ENCODE results near the gene ADH1B.
"Not testable (repeated sequence)": the region's sequence is repeated elsewhere in the genome, so short reads cannot be mapped to it uniquely, and the experiment has no call there.

The ADH1B gene

GRCh38 chr4:99361268-99361898, 40.2 kb upstream of the ADH1B start:
- TF ChIP-seq CTCF (IDR thresholded peaks at IDR 0.05; ENCODE audit: low read depth, low read length) (no peak), EZH2phosphoT487 (IDR thresholded peaks at IDR 0.05; ENCODE audit: low read depth) (no peak)

DNA sequence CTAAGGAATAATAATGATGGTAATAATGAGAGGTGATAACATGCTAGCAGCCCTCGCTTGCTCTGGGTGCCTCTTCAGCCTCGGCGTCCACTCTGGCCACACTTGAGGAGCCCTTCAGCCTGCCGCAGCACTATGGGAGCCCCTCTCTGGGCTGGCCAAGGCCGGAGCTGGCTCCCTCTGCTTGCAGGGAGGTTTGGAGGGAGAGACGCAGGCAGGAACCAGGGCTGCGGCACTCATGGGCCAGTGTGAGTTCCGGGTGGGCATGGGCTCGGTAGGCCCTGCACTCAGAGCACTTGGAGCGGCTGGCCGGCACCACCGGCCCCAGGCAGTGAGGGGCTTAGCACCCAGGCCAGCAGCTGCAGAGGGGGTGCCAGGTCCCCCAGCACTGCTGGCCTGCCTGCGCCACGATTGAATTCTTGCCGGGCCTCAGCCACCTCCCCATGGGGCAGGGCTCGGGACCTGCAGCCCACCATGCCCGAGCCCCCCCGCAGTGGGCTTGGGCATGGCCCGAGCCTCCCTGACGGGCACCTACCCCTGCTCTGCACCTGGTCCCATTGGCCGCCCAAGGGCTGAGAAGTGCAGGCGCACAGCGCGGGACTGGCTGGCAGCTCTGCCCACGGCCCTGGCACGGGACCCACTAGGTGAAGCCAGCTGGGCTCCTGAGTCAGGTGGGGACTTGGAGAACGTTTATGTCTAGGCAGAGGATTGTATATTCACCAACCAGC, 38.4 kb upstream of the ADH1B start:
- no peaks in the 10 kb centered on the region for H3K27me3 ChIP-seq (ENCODE audit: low read depth, low read length)
- peaks cover 5% of the 10 kb centered on the region for H3K4me1 ChIP-seq (ENCODE audit: low read length)
- no peaks in the 10 kb centered on the region for H3K36me3 ChIP-seq (replicated peaks; ENCODE audit: low read depth, low read length)
- H3K79me2 ChIP-seq (ENCODE audit: low read length) = no peaks in the 10 kb centered on the region
- no peak overlapping the region for H3K4me2 ChIP-seq (ENCODE audit: low read length)
- no peak overlapping the region for H2AFZ ChIP-seq (ENCODE audit: low read depth, low read length)
- H3K9ac ChIP-seq (ENCODE audit: low read length) = no peak overlapping the region
- H3K9me3 ChIP-seq (ENCODE audit: insufficient read depth, low read length) = no peaks in the 10 kb centered on the region
- no peak overlapping the region for H3K4me3 ChIP-seq (ENCODE audit: low read length)
- no peaks in the 10 kb centered on the region for H4K20me1 ChIP-seq (ENCODE audit: insufficient read depth, low read length)
- H3K27ac ChIP-seq (ENCODE audit: low read length) = no peak overlapping the region
- TF ChIP-seq EZH2phosphoT487 (IDR thresholded peaks at IDR 0.05; ENCODE audit: low read depth) (no peak), CTCF (IDR thresholded peaks at IDR 0.05; ENCODE audit: low read depth, low read length) (no peak)

More at GRCh38 chr4:99361268-99361898, 40.2 kb upstream of the ADH1B start:
- H3K4me3 ChIP-seq (ENCODE audit: low read length) = no peak overlapping the region
- no peak overlapping the region for H3K9ac ChIP-seq (ENCODE audit: low read length)
- H3K4me1 ChIP-seq (ENCODE audit: low read length) = peaks cover 5% of the 10 kb centered on the region
- no peaks in the 10 kb centered on the region for H3K36me3 ChIP-seq (replicated peaks; ENCODE audit: low read depth, low read length)
- H3K4me2 ChIP-seq (ENCODE audit: low read length) = no peak overlapping the region
- no peak overlapping the region for H2AFZ ChIP-seq (ENCODE audit: low read depth, low read length)
- H3K27me3 ChIP-seq (ENCODE audit: low read depth, low read length) = no peaks in the 10 kb centered on the region
- no peaks in the 10 kb centered on the region for H3K79me2 ChIP-seq (ENCODE audit: low read length)
- H4K20me1 ChIP-seq (ENCODE audit: insufficient read depth, low read length) = no peaks in the 10 kb centered on the region
- no peaks in the 10 kb centered on the region for H3K9me3 ChIP-seq (ENCODE audit: insufficient read depth, low read length)
- no peak overlapping the region for H3K27ac ChIP-seq (ENCODE audit: low read length)

GRCh38 chr4:99357948-99358347, 36.7 kb upstream of the ADH1B start:
- no peak overlapping the region for H3K4me3 ChIP-seq (ENCODE audit: low read length)
- no peaks in the 10 kb centered on the region for H4K20me1 ChIP-seq (ENCODE audit: insufficient read depth, low read length)
- H3K27me3 ChIP-seq (ENCODE audit: low read depth, low read length) = no peaks in the 10 kb centered on the region
- no peak overlapping the region for H2AFZ ChIP-seq (ENCODE audit: low read depth, low read length)
- H3K4me1 ChIP-seq (ENCODE audit: low read length) = peaks cover 7% of the 10 kb centered on the region
- TF ChIP-seq EZH2phosphoT487 (IDR thresholded peaks at IDR 0.05; ENCODE audit: low read depth) (no peak), CTCF (IDR thresholded peaks at IDR 0.05; ENCODE audit: low read depth, low read length) (no peak)
- no peak overlapping the region for H3K9ac ChIP-seq (ENCODE audit: low read length)
- H3K27ac ChIP-seq (ENCODE audit: low read length) = no peak overlapping the region
- H3K79me2 ChIP-seq (ENCODE audit: low read length) = no peaks in the 10 kb centered on the region
- H3K4me2 ChIP-seq (ENCODE audit: low read length) = no peak overlapping the region
- H3K9me3 ChIP-seq (ENCODE audit: insufficient read depth, low read length) = no peaks in the 10 kb centered on the region
- H3K36me3 ChIP-seq (replicated peaks; ENCODE audit: low read depth, low read length) = no peaks in the 10 kb centered on the region

GRCh38 chr4:99356992-99357391, 35.8 kb upstream of the ADH1B start:
- H3K9me3 ChIP-seq (ENCODE audit: insufficient read depth, low read length) = no peaks in the 10 kb centered on the region
- H3K9ac ChIP-seq (ENCODE audit: low read length) = no peak overlapping the region
- no peak overlapping the region for H3K4me2 ChIP-seq (ENCODE audit: low read length)
- H3K36me3 ChIP-seq (replicated peaks; ENCODE audit: low read depth, low read length) = no peaks in the 10 kb centered on the region
- no peak overlapping the region for H3K27ac ChIP-seq (ENCODE audit: low read length)
- TF ChIP-seq EZH2phosphoT487 (IDR thresholded peaks at IDR 0.05; ENCODE audit: low read depth) (no peak), CTCF (IDR thresholded peaks at IDR 0.05; ENCODE audit: low read depth, low read length) (no peak)
- H3K27me3 ChIP-seq (ENCODE audit: low read depth, low read length) = no peaks in the 10 kb centered on the region
- H3K4me3 ChIP-seq (ENCODE audit: low read length) = no peak overlapping the region
- H4K20me1 ChIP-seq (ENCODE audit: insufficient read depth, low read length) = no peaks in the 10 kb centered on the region
- H3K4me1 ChIP-seq (ENCODE audit: low read length) = peaks cover 12% of the 10 kb centered on the region
- no peak overlapping the region for H2AFZ ChIP-seq (ENCODE audit: low read depth, low read length)
- H3K79me2 ChIP-seq (ENCODE audit: low read length) = no peaks in the 10 kb centered on the region

- H3K4me2 ChIP-seq (ENCODE audit: low read length); H3K9ac ChIP-seq (ENCODE audit: low read length); H3K4me3 ChIP-seq (ENCODE audit: low read length); H3K9me3 ChIP-seq (ENCODE audit: insufficient read depth, low read length); H3K79me2 ChIP-seq (ENCODE audit: low read length); H3K36me3 ChIP-seq (replicated peaks; ENCODE audit: low read depth, low read length); H3K27ac ChIP-seq (ENCODE audit: low read length); H2AFZ ChIP-seq (ENCODE audit: low read depth, low read length); H3K27me3 ChIP-seq (ENCODE audit: low read depth, low read length); H4K20me1 ChIP-seq (ENCODE audit: insufficient read depth, low read length): not testable (repeated sequence)
- peaks cover 12% of the 10 kb centered on the region for H3K4me1 ChIP-seq (ENCODE audit: low read length)
Observed at GRCh38 chr4:99356149-99356548, 34.9 kb upstream of the ADH1B start.

All from OCI-LY3 (cell line).